GM20431 (cell line): ENCODE measurements around the gene ZCCHC3.

Experiments
- in situ Hi-C: fragments of 300-500 bp; cut with MseI, MboI; formaldehyde crosslinking; loops from one replicate; pipeline ENCODE4 v1.15.0; 2020; ENCODE audit warnings: low sequenced_read_pairs; ENCODE audit not compliant: unreplicated experiment

Gene ZCCHC3

GRCh38 chr20:310645-311044 is 13.3 kb downstream of the ZCCHC3 start:
- in situ Hi-C loops: no loop called here

- in situ Hi-C loops: no loop called here
These were observed 14.2 kb downstream of the ZCCHC3 start for GRCh38 chr20:311609-312008.

DNA sequence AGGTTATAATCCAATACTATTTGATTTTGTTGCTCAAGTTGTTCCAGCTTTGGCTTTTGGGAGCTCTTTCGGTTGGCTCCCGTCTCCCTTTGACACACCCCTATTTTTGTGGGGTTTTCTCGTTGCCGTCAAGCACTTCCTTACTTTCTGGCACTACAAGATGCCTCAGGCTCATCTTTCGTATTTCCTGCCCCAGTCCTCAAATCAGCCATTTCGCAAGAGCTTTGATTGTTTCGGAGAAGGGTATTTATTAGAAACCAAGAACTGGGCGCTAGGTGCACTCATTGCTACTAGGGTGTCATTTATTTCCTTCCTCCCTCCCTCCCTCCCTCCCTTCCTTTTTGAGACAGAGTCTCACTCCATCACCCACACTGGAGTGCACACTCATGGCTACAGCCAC is 14.7 kb downstream of the ZCCHC3 start:
- in situ Hi-C loops: no loop called here

GRCh38 chr20:312866-313265 is 15.5 kb downstream of the ZCCHC3 start:
- in situ Hi-C loops: no loop called here

GRCh38 chr20:313402-313801 is 16.0 kb downstream of the ZCCHC3 start:
- in situ Hi-C loops: no loop called here

DNA sequence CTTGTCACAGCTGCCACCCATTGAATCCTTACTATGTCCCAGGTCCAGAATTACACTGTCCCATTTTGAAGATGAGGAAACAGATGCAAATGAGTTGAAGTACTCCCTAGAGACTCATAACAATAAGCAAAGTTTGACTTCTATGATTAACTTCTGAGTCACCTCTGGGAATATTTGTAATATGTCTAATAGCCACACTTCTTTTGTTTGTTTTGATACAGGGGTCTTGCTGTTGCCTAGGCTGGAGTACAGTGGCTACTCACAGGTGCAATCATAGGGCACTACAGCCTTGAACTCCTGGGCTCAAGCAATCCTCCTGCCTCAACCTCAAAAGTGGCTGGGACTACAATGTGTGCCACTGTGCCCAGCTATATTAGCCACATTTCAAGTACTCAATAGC is 16.6 kb downstream of the ZCCHC3 start:
- in situ Hi-C loops: no loop called here

DNA sequence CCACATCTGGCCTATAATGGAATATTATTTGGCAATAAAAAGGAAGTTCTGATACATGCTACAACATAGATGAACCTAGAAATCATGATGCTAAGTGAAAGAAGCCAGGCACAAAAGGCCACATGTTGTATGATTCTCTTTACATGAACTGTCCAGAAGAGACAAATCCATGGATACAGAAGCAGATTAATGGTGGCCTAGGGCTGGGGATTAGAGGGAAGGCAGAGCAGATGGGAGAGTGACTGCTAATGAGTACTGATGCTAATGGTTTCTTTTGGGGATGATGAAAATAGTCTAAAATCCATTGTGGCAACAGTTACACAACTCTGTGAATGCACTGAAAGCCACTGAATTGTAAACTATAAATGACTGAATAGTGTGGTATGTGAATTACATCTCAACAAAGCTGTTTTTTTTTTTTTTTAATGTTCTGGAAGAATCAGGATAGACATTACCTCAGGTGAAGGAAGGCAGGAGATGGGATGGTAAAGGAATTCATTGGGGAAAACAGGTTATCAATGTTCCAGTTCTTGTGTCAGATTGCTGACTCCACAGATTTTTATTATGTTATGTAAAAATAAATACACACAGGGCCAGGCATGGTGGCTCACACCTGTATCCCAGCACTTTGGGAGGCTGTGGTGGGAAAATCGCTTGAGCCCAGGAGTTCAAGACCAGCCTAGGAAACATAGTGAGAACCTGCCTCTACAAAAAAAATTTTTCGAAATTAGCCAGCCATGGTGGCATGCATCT is 19.1 kb downstream of the ZCCHC3 start:
- in situ Hi-C loops: no loop called here

DNA sequence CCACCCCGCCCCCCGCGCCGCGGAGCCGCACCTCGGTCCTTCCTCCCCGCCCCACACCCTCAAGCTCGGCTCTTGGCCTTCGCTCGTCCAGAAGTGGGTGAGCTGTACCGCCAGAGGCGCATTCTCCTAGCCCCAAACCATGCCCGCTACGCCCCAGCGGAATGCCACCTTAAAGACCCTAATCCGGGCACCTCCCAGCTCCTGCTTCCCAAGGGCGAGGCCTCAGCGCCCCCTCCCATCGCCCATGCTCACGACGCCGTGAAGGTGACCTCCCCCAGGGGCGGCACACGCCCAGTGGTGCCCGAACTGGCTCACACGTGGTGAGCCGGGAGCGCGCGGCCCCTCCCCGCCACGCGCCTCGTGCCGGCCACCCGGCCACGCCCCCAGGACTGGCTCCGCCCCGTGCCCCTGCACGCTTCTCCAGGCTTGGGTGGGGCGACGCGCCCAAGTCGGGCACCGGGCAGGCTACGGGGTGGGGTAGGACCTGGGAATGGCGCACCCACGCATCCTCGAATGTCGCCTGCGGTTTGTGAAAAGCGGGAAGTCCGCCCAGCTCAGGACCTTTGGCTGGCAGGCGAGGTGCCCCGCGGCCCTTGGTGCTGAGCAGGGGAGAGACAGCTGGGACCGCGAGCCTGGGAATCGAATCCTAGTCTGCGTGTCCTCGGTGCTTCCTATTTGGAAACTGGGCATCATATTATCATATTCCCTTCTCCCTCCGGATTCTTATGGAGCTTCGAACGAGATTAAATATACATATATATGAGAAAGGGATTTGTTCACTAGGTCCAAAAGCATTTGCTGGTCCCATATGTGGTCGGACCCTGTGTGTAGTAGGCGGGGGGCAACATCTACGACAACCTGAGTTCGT is 27.0 kb downstream of the ZCCHC3 start:
- in situ Hi-C loops: no loop called here

GRCh38 chr20:325045-325888 is 27.9 kb downstream of the ZCCHC3 start, which contains the start of gene SOX12:
SOX12 (plus strand) TSS chr20:325552; CDS start chr20:325925, 373 bp downstream.
- in situ Hi-C loops: no loop called here

DNA sequence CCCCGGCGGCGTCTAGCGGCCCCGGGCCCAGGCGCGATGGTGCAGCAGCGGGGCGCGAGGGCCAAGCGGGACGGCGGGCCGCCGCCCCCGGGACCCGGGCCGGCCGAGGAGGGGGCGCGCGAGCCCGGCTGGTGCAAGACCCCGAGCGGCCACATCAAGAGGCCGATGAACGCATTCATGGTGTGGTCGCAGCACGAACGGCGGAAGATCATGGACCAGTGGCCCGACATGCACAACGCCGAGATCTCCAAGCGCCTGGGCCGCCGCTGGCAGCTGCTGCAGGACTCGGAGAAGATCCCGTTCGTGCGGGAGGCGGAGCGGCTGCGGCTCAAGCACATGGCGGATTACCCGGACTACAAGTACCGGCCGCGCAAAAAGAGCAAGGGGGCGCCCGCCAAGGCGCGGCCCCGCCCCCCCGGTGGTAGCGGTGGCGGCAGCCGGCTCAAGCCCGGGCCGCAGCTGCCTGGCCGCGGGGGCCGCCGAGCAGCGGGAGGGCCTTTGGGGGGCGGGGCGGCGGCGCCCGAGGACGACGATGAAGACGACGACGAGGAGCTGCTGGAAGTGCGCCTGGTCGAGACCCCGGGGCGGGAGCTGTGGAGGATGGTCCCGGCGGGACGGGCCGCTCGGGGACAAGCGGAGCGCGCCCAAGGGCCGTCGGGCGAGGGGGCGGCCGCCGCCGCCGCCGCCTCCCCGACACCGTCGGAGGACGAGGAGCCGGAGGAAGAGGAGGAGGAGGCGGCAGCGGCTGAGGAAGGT is 28.7 kb downstream of the ZCCHC3 start:
- in situ Hi-C loops: no loop called here

DNA sequence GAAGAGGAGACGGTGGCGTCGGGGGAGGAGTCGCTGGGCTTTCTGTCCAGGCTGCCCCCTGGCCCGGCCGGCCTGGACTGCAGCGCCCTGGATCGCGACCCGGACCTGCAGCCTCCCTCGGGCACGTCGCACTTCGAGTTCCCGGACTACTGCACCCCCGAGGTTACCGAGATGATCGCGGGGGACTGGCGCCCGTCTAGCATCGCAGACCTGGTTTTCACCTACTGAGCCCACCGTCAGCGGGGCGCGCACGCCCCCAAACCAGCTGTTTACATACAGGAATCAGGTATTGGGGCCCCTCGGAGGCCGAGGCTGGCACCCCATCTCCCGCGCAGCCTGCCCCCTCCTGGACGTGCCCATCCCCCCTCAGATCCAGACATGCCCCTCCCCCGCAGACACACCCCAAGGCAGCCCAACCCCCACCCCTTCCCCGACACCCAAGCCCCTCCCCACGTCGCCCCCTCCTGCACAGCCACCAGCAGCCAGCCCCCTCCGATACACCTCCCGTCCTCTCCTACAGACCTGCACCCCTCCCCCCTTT is 29.3 kb downstream of the ZCCHC3 start:
- in situ Hi-C loops: no loop called here

- in situ Hi-C loops: no loop called here
These were observed 30.0 kb downstream of the ZCCHC3 start for GRCh38 chr20:327186-328026.

GRCh38 chr20:328027-328974 is 30.9 kb downstream of the ZCCHC3 start:
- in situ Hi-C loops: no loop called here

DNA sequence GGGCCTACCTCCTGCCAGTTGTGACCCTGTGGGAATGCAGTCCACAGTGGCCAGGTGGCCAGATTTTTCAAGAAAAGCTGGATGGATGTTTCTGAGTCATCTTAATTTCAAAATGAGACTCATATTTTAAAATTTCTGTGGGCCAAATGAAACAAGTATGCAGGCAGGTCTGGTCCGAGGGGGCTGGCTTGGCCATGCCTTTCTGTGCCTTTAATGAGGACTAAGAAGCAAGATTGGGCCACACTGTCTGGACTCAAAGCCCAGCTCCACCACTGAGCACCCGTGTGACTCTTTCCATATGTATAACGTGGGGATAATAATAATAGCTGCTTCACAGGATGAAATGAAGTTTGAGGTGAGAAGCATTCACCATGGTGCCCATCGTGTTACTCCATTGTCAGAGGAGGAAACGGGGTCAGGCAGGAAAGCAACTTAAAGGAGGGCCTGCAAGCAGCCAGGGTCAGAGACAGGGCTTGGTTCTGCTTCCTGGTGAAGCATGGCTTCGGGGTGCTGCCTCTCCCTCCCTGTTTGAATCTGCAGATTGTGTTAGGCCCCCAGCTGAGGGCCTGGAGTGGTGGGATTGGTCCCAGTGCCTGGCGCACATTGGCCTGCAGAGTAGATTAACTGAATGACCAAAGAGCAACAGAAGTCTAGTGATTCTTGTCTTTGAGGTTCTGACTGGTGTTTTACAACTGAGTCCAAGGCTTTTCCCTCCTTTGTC is 31.8 kb downstream of the ZCCHC3 start:
- in situ Hi-C loops: no loop called here

GRCh38 chr20:329851-330232 is 32.5 kb downstream of the ZCCHC3 start:
- in situ Hi-C loops: no loop called here

DNA sequence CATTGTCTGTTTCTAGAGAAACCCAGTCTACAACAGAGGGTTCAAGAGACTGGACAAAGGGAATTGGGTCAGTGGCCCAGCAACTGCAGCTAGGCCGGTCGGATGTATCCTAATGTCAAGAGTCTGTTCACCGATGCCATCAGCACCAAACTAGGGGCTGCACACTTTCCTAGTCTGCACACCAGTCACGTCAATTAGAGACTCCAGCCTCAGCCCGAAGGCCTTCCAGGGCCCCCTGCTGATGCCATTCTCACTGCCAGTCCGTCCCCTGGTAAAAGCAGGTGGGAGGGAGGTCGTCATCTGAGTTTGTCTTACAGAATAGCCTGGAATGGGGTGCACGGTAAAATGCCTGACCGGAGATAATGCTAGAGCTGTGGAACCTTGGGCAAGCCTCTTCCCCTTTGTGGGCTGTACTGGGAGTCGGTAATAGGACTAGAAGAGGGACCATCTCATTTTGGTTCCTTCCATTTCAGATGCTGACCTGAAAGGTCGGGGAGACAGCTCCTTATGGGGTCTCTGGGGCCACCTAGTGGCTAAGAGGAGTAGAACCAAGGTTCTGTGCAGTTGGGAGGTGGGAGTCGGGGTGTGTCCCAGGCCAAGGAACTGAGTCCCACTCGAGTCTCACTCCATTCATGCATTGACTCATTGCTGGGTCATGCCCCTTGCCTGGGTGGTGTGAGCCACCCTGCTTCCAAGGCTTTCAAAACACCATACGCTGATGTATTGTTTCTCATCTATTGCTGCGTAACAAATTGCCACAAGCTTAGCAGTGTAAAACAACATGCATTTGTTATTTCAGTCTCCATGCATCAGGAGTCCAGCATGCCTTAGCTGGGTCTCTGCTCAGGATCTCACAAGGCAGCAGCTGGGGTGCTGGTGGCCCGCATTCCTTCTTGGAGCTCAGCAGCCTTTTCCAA is 33.1 kb downstream of the ZCCHC3 start:
- in situ Hi-C loops: no loop called here
